GM12878 (cell line): ENCODE measurements around the gene LHFPL3. TPM values are rescaled to one million over a fixed set of nuclear protein-coding genes. Genes with fewer than 3 reads are reported as not detected.

Experiments used
- ATAC-seq: fragments of 200-7000 bp; cut with Tn5 transposase; 3 replicates; pipeline ENCODE4 v1.9.1; 2020; ENCODE audit warnings: mild to moderate bottlenecking, moderate library complexity
- BruUV-seq: library from RNA; stranded (reverse); fragments of 400-500 nt; replicated peaks from 2 replicates; lab custom pipeline; 2021; lab: Mats Ljungman, UMichigan
- CTCF ChIA-PET: fragments of 300-600 bp; sonication (Branson Sonifier 250); formaldehyde crosslinking; extraction: SDS; loops from one replicate; lab custom pipeline; 2021; ENCODE audit warnings: inconsistent platforms; lab: Yijun Ruan, JAX
- POLR2A ChIA-PET: fragments of 350-600 bp; formaldehyde crosslinking; extraction: SDS; loops from one replicate; lab custom pipeline; 2021; ENCODE audit warnings: inconsistent platforms; lab: Charles Lee
- RAD21 ChIA-PET: fragments of 300-600 bp; sonication (Branson Sonifier 250); formaldehyde crosslinking; loops from one replicate; lab custom pipeline; 2023; ENCODE audit warnings: antibody characterized with exemption; ENCODE audit not compliant: unreplicated experiment; lab: Charles Lee
- SMC1A ChIA-PET: fragments of 300-600 bp; sonication (Branson Sonifier 250); formaldehyde crosslinking; loops from one replicate; lab custom pipeline; 2023; ENCODE audit not compliant: unreplicated experiment, uncharacterized antibody; lab: Charles Lee
- DNase-seq: peaks from one replicate; pipeline ENCODE4 v3.0.0-alpha.2; 2011; ENCODE audit warnings: low read depth, low spot score
- FAIRE-seq: peaks from 3 replicates; lab custom pipeline; 2011; peaks lifted over from hg19 to GRCh38; lab: Jason Lieb, UNC
- H2AFZ ChIP-seq: 2 replicates; pipeline ENCODE4 v1.6.0; 2011; ENCODE audit warnings: low read depth, low read length, control low read depth; ENCODE audit not compliant: control insufficient read depth
- H3K27ac ChIP-seq: 2 replicates; pipeline ENCODE4 v1.5.1; 2011; ENCODE audit warnings: control low read depth; ENCODE audit not compliant: control insufficient read depth, insufficient read depth
- H3K27me3 ChIP-seq, 2 experiments: replicated peaks in 1 of 2; 2 replicates each; pipeline versions ENCODE4 v1.6.0 to v1.6.1; 2011; ENCODE audit warnings: low read length in 1 of 2; ENCODE audit not compliant: control insufficient read depth in 2 of 2, insufficient read depth in 2 of 2
- H3K36me3 ChIP-seq, 2 experiments: 2 replicates each; pipeline ENCODE4 v1.5.1; 2011; ENCODE audit warnings: low read length in 1 of 2; ENCODE audit not compliant: control insufficient read depth in 2 of 2, insufficient read depth in 2 of 2
- H3K4me1 ChIP-seq: 2 replicates; pipeline ENCODE4 v1.6.1; 2011; ENCODE audit warnings: mild to moderate bottlenecking, low read length, moderate library complexity, mixed read lengths; ENCODE audit not compliant: control insufficient read depth, insufficient read depth
- H3K4me2 ChIP-seq: 2 replicates; pipeline ENCODE4 v1.6.0; 2011; ENCODE audit warnings: control low read depth; ENCODE audit not compliant: control insufficient read depth, insufficient read depth
- H3K4me3 ChIP-seq: fragments of 200-600 bp; sonication (generic); 2 replicates; pipeline ENCODE4 v1.5.1; 2016
- H3K79me2 ChIP-seq: 2 replicates; pipeline ENCODE4 v1.6.0; 2011; ENCODE audit warnings: low read length; ENCODE audit not compliant: control insufficient read depth, insufficient read depth
- H3K9ac ChIP-seq: 2 replicates; pipeline ENCODE4 v1.8.0; 2011; ENCODE audit warnings: low read length, control low read depth, mixed read lengths; ENCODE audit not compliant: control insufficient read depth, insufficient read depth
- H3K9me3 ChIP-seq: replicated peaks from 3 replicates; pipeline ENCODE4 v1.5.1; 2011; ENCODE audit warnings: mild to moderate bottlenecking, low read length; ENCODE audit not compliant: control insufficient read depth, insufficient read depth
- H4K20me1 ChIP-seq: 2 replicates; pipeline ENCODE4 v1.6.0; 2011; ENCODE audit not compliant: control insufficient read depth, insufficient read depth
- BACH1 ChIP-seq: fragments of 450-650 bp; IDR thresholded peaks from 2 replicates; pipeline ENCODE4 v1.6.1; 2017; ENCODE audit warnings: mild to moderate bottlenecking, borderline replicate concordance
- CBFB ChIP-seq: IDR thresholded peaks from 2 replicates; pipeline ENCODE4 v1.6.1; 2016; ENCODE audit warnings: antibody characterized with exemption, low read depth
- HCFC1 ChIP-seq: fragments of 150-350 bp; IDR thresholded peaks from 2 replicates; pipeline ENCODE4 v1.6.1; 2014; ENCODE audit warnings: low read length
- JUNB ChIP-seq: IDR thresholded peaks from 2 replicates; pipeline ENCODE4 v1.6.1; 2016; ENCODE audit warnings: antibody characterized with exemption, mild to moderate bottlenecking
- MEF2A ChIP-seq: IDR thresholded peaks from 2 replicates; pipeline ENCODE4 v1.6.1; 2011; ENCODE audit warnings: low read depth, mild to moderate bottlenecking, low read length, moderate library complexity; ENCODE audit not compliant: insufficient read depth
- PBX3 ChIP-seq: IDR thresholded peaks from 2 replicates; pipeline ENCODE4 v1.6.1; 2011; ENCODE audit warnings: mild to moderate bottlenecking, low read depth, low read length, moderate library complexity; ENCODE audit not compliant: insufficient replicate concordance
- PKNOX1 ChIP-seq: fragments of 450-650 bp; IDR thresholded peaks from 2 replicates; pipeline ENCODE4 v1.6.1; 2016; ENCODE audit warnings: mild to moderate bottlenecking
- POU2F2 ChIP-seq: IDR thresholded peaks from 3 replicates; pipeline ENCODE4 v1.6.1; 2011; ENCODE audit warnings: low read depth, mild to moderate bottlenecking, low read length, borderline replicate concordance
- SIN3A ChIP-seq: IDR thresholded peaks from 2 replicates; pipeline ENCODE4 v1.6.1; 2012; ENCODE audit warnings: low read depth, low read length, improper control_type of control experiment
- SMAD1 ChIP-seq: fragments of 450-650 bp; IDR thresholded peaks from 2 replicates; pipeline ENCODE4 v1.6.1; 2018; ENCODE audit warnings: mild to moderate bottlenecking, low read depth; ENCODE audit not compliant: partially characterized antibody
- USF1 ChIP-seq: IDR thresholded peaks from 2 replicates; pipeline ENCODE4 v1.6.1; 2011; ENCODE audit warnings: borderline replicate concordance, low read depth, mild to moderate bottlenecking, moderate library complexity, mixed read lengths, low read length; ENCODE audit not compliant: insufficient read depth; ENCODE audit errors: extremely low read length
- WGBS: methylation state at CpG from one replicate; pipeline ENCODE4 v1.1.6; 2016; ENCODE audit warnings: low lambda C conversion rate; ENCODE audit not compliant: insufficient replicate concordance, insufficient coverage; ENCODE audit errors: missing lambda C conversion rate; 5-methylcytosine and 5-hydroxymethylcytosine counted together
- in situ Hi-C: fragments of 300-500 bp; cut with MboI; formaldehyde crosslinking; loops from 9 replicates; pipeline ENCODE4 v1.14.3; 2018; ENCODE audit warnings: mixed read lengths
- intact Hi-C: fragments of 100-400 bp; cut with micrococcal nuclease; formaldehyde crosslinking; loops from one replicate; pipeline ENCODE4 v1.14.2; 2022; ENCODE audit not compliant: unreplicated experiment
- polyA plus RNA-seq, 11 experiments: library from polyadenylated mRNA; depleted of rRNA in 4 of 11; unstranded in 6 of 11; stranded (reverse) in 5 of 11; fragments of >200 nt; fragmentation: Nextera tagmentation in 4 of 11; fragmentation: Illumina TruSeq in 1 of 11; extraction: Ambion mirVana in 4 of 11; extraction: Trizol in 1 of 11; gene quantifications; 1 replicate in 1 of 11; 2 replicates in 10 of 11; pipeline versions ENCODE4 v1.2.1 to v1.2.3, GENCODE V29; 2011 to 2016; ENCODE audit warnings: inconsistent platforms in 2 of 11, missing spikeins in 2 of 11, low read depth in 1 of 11
- total RNA-seq, 4 experiments: library from RNA; depleted of rRNA in 3 of 4; stranded (reverse); fragments of >200 nt in 3 of 4; fragmentation: Illumina TruSeq in 1 of 4; extraction: Trizol in 1 of 4; gene quantifications; 2 replicates each; pipeline versions ENCODE4 v1.2.1 to v1.2.3, GENCODE V29; 2013 to 2021

The LHFPL3 gene
- total and polyA plus RNA-seq, 10 of the 15 experiments (the other 5 are each of a cell fraction or from before 2014, with no cell fraction given) = 0.09 TPM; not detected in 9

- Histone ChIP-seq H3K9ac (no peak overlapping the region), H3K27ac (no peak overlapping the region), H3K9me3 (no peaks in the 10 kb centered on the region), H3K27me3 (no peaks in the 10 kb centered on the region), H2AFZ (no peak overlapping the region), H3K4me1 (no peaks in the 10 kb centered on the region), H3K4me2 (no peak overlapping the region), H4K20me1 (no peaks in the 10 kb centered on the region), H3K4me3 (no peak overlapping the region), H3K36me3 (no peaks in the 10 kb centered on the region), H3K79me2 (no peaks in the 10 kb centered on the region)
- TF ChIP-seq BACH1 (no peak), JUNB (no peak), SMAD1 (no peak), HCFC1 (no peak), USF1 (no peak), PBX3 (no peak), POU2F2 (no peak), SIN3A (no peak), CBFB (no peak), MEF2A (no peak), PKNOX1 (no peak)
- ChIA-PET SMC1A (no interaction called here), CTCF (no interaction called here), POLR2A (no interaction called here), RAD21 (no interaction called here)
- BruUV-seq = no TSS peak
- in situ Hi-C loops = no loop called here
- no peak for DNase-seq
- ATAC-seq = no peak
- WGBS = 52% methylated on average over 6 of the region's 6 CpGs
- no peak for FAIRE-seq
- intact Hi-C loops = no loop called here
Observed at GRCh38 chr7:104482362-104483037, 154.1 kb downstream of the LHFPL3 start.
